Measurements from ENCODE around the gene TSPO2.

Gene TSPO2

DNA sequence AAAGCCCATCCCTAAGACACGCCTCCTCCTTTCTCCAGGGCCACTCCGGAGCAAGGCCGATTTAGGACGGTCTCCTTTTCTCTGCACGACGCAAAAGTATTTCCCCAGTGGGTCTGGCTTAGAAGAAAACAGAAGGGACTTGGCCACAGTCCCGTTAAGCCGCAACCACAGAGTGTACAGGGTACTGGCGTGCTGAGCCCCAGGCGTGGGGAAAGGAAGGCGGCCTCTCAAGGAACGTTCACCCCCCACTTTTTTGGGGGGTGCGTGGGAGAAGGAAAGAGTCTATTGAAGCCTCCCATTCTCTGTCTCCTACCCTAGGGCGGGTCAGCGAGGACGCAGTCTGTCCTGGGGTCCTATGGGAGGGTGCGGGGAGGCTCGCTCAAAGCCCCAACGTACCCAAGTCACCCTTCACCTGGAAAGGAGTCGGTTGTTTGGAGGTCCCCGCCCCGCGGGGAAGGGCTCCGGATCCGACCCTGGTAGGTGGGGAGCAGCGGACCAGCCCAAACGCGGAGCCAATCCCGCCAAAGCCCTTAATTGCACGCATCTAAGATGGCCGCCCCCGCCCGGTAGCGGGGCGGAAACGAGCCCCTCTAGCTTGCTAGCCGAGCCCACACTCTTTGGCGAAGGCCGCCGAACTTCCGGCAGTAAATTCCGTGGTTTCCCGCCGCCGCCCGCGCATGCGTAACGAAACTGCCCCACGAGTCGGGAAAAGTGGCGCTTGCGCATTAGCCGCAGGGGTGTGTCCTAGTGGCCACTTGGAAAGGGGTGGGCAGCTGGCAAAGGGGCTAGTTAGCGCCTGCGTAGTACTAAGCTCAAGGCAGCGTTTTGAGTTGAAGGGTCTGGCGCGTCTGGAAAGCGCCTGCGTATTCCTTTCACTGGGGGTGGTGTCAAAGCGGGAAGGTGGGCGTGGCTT lies 29.9 kb downstream of the TSPO2 start, which contains the start of gene OARD1:
OARD1 (minus strand) TSS at position 434 of the 913 bp plus-strand sequence. CDS start 722 bp downstream, outside the sequence.
- TF ChIP-seq, protein P1, sequence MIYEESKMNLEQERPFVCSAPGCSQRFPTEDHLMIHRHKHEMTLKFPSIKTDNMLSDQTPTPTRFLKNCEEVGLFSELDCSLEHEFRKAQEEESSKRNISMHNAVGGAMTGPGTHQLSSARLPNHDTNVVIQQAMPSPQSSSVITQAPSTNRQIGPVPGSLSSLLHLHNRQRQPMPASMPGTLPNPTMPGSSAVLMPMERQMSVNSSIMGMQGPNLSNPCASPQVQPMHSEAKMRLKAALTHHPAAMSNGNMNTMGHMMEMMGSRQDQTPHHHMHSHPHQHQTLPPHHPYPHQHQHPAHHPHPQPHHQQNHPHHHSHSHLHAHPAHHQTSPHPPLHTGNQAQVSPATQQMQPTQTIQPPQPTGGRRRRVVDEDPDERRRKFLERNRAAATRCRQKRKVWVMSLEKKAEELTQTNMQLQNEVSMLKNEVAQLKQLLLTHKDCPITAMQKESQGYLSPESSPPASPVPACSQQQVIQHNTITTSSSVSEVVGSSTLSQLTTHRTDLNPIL (CRISPR knock-in tag; IDR thresholded peaks at IDR 0.05; ENCODE audit: low read depth) = no peak
- no peak for TF ChIP-seq SNAI2 (CRISPR knock-in tag; IDR thresholded peaks at IDR 0.05)
- peak; percentile 87 for ATAC-seq

DNA sequence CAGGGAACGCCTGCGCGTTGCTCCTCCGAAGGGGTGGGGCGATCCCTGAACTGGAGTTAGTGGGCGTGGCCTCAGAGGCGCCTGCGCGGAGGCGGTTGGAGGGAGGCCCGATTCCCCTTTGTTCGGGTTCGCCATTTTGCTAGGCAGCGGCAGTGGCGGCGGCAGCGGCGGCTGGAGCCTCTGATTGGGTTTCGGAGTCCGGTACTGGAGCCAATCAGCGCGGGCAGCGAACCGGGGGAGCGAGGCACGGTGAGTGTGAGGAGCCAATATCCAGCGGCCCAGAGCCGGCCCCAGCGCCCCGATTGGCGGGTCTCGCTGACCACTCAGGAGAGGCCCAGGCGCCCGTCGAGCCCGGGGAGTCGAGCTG lies 30.6 kb downstream of the TSPO2 start, which contains the start of gene NFYA:
NFYA (plus strand) TSS at position 139 of the 367 bp plus-strand sequence. CDS start 6,116 bp downstream, outside the sequence.
- TF ChIP-seq ARNTL (CRISPR knock-in tag; IDR thresholded peaks at IDR 0.05; ENCODE audit: borderline replicate concordance, low read depth) (0 out of 2 replicates have a peak, but pooled peaks have one; percentile 18), ZNF70 (CRISPR knock-in tag; IDR thresholded peaks at IDR 0.05) (no peak), TCF4 (CRISPR knock-in tag; IDR thresholded peaks at IDR 0.05; ENCODE audit: borderline replicate concordance) (no peak), RARB (CRISPR knock-in tag; IDR thresholded peaks at IDR 0.05) (no peak), OSR1 (CRISPR knock-in tag; IDR thresholded peaks at IDR 0.05) (no peak), ISL1 (CRISPR knock-in tag; IDR thresholded peaks at IDR 0.05) (no peak), CSDC2 (CRISPR knock-in tag; IDR thresholded peaks at IDR 0.05) (0 out of 2 replicates have a peak, but pooled peaks have one; percentile 55), SNAI2 (CRISPR knock-in tag; IDR thresholded peaks at IDR 0.05) (0 out of 2 replicates have a peak, but pooled peaks have one; percentile 22), PPARA (CRISPR knock-in tag; IDR thresholded peaks at IDR 0.05; ENCODE audit: borderline replicate concordance) (peak; percentile 84; the same call in 1 of the 2 replicates), ZNF565 (CRISPR knock-in tag; conservative IDR thresholded peaks at IDR 0.05; ENCODE audit: low read depth) (no peak), ESRRG (CRISPR knock-in tag; IDR thresholded peaks at IDR 0.05) (no peak), GLIS3 (CRISPR knock-in tag; IDR thresholded peaks at IDR 0.05) (no peak), BACH2 (CRISPR knock-in tag; IDR thresholded peaks at IDR 0.05; ENCODE audit: borderline replicate concordance) (no peak), ZC3H10 (CRISPR knock-in tag; IDR thresholded peaks at IDR 0.05) (no peak), ZNF8 (CRISPR knock-in tag; IDR thresholded peaks at IDR 0.05) (peak; percentile 18; the same call in 1 of the 2 replicates), ZFP3 (CRISPR knock-in tag; IDR thresholded peaks at IDR 0.05) (no peak)
- TF ChIP-seq, protein P1 (CRISPR knock-in tag; IDR thresholded peaks at IDR 0.05; ENCODE audit: low read depth) = no peak
- TF ChIP-seq, protein P2, sequence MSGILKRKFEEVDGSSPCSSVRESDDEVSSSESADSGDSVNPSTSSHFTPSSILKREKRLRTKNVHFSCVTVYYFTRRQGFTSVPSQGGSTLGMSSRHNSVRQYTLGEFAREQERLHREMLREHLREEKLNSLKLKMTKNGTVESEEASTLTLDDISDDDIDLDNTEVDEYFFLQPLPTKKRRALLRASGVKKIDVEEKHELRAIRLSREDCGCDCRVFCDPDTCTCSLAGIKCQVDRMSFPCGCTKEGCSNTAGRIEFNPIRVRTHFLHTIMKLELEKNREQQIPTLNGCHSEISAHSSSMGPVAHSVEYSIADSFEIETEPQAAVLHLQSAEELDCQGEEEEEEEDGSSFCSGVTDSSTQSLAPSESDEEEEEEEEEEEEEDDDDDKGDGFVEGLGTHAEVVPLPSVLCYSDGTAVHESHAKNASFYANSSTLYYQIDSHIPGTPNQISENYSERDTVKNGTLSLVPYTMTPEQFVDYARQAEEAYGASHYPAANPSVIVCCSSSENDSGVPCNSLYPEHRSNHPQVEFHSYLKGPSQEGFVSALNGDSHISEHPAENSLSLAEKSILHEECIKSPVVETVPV (CRISPR knock-in tag; IDR thresholded peaks at IDR 0.05) = no peak
- TF ChIP-seq, protein P3, sequence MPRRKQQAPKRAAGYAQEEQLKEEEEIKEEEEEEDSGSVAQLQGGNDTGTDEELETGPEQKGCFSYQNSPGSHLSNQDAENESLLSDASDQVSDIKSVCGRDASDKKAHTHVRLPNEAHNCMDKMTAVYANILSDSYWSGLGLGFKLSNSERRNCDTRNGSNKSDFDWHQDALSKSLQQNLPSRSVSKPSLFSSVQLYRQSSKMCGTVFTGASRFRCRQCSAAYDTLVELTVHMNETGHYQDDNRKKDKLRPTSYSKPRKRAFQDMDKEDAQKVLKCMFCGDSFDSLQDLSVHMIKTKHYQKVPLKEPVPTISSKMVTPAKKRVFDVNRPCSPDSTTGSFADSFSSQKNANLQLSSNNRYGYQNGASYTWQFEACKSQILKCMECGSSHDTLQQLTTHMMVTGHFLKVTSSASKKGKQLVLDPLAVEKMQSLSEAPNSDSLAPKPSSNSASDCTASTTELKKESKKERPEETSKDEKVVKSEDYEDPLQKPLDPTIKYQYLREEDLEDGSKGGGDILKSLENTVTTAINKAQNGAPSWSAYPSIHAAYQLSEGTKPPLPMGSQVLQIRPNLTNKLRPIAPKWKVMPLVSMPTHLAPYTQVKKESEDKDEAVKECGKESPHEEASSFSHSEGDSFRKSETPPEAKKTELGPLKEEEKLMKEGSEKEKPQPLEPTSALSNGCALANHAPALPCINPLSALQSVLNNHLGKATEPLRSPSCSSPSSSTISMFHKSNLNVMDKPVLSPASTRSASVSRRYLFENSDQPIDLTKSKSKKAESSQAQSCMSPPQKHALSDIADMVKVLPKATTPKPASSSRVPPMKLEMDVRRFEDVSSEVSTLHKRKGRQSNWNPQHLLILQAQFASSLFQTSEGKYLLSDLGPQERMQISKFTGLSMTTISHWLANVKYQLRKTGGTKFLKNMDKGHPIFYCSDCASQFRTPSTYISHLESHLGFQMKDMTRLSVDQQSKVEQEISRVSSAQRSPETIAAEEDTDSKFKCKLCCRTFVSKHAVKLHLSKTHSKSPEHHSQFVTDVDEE (CRISPR knock-in tag; IDR thresholded peaks at IDR 0.05) = 0 out of 2 replicates have a peak, but pooled peaks have one; percentile 33
- TF ChIP-seq, protein P4, sequence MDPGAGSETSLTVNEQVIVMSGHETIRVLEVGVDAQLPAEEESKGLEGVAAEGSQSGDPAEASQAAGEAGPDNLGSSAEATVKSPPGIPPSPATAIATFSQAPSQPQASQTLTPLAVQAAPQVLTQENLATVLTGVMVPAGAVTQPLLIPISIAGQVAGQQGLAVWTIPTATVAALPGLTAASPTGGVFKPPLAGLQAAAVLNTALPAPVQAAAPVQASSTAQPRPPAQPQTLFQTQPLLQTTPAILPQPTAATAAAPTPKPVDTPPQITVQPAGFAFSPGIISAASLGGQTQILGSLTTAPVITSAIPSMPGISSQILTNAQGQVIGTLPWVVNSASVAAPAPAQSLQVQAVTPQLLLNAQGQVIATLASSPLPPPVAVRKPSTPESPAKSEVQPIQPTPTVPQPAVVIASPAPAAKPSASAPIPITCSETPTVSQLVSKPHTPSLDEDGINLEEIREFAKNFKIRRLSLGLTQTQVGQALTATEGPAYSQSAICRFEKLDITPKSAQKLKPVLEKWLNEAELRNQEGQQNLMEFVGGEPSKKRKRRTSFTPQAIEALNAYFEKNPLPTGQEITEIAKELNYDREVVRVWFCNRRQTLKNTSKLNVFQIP (CRISPR knock-in tag; IDR thresholded peaks at IDR 0.05; ENCODE audit: borderline replicate concordance, low read depth) = no peak
- TF ChIP-seq, protein P5, sequence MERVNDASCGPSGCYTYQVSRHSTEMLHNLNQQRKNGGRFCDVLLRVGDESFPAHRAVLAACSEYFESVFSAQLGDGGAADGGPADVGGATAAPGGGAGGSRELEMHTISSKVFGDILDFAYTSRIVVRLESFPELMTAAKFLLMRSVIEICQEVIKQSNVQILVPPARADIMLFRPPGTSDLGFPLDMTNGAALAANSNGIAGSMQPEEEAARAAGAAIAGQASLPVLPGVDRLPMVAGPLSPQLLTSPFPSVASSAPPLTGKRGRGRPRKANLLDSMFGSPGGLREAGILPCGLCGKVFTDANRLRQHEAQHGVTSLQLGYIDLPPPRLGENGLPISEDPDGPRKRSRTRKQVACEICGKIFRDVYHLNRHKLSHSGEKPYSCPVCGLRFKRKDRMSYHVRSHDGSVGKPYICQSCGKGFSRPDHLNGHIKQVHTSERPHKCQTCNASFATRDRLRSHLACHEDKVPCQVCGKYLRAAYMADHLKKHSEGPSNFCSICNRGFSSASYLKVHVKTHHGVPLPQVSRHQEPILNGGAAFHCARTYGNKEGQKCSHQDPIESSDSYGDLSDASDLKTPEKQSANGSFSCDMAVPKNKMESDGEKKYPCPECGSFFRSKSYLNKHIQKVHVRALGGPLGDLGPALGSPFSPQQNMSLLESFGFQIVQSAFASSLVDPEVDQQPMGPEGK (CRISPR knock-in tag; IDR thresholded peaks at IDR 0.05; ENCODE audit: borderline replicate concordance) = no peak
- peak; percentile 86 for ATAC-seq
